K562 (cell line): ENCODE data around the gene NUBP2. TPM values are rescaled to one million over a fixed set of nuclear protein-coding genes. Genes with fewer than 3 reads are reported as not detected.

Source experiments
- ATAC-seq: fragments of 200-7000 bp; cut with Tn5 transposase; 3 replicates; pipeline ENCODE4 v1.9.1; 2020; ENCODE audit warnings: moderate library complexity
- BruUV-seq: library from RNA; stranded (reverse); fragments of 400-500 nt; replicated peaks from 2 replicates; lab custom pipeline; 2021; lab: Mats Ljungman, UMichigan
- CTCF ChIA-PET: fragments of 300-600 bp; formaldehyde crosslinking; extraction: SDS; loops from one replicate; lab custom pipeline; 2021; ENCODE audit warnings: low intra/inter-chr PET ratio; lab: Yijun Ruan, JAX
- POLR2A ChIA-PET: fragments of 300-600, 350-650 bp; sonication (Branson Sonifier 250); formaldehyde crosslinking; extraction: SDS; loops from one replicate; lab custom pipeline; 2021; ENCODE audit warnings: antibody characterized with exemption, inconsistent platforms; lab: Yijun Ruan, JAX
- DNase-seq, 4 experiments: peaks; one replicate each; pipeline versions ENCODE4 v3.0.0 to v3.0.0-alpha.2; 2011 to 2018; ENCODE audit warnings: low spot score in 3 of 4, mixed read lengths in 3 of 4; ENCODE audit errors: extremely low read depth in 1 of 4
- FAIRE-seq: peaks from 2 replicates; lab custom pipeline; 2011; peaks lifted over from hg19 to GRCh38; lab: Jason Lieb, UNC
- H2AFZ ChIP-seq: 2 replicates; pipeline ENCODE4 v1.6.0; 2011; ENCODE audit warnings: low read depth, low read length, control low read depth, inconsistent platforms
- H3K27ac ChIP-seq: fragments of 200-600 bp; 3 replicates; pipeline ENCODE4 v1.8.0; 2011; ENCODE audit warnings: low read depth, mild to moderate bottlenecking, control low read depth, inconsistent platforms, low read length, moderate library complexity, mixed read lengths; ENCODE audit errors: extremely low read depth
- H3K27me3 ChIP-seq, 2 experiments: fragments of 300-600 bp in 1 of 2; 2 replicates in 1 of 2; 3 replicates in 1 of 2; pipeline versions ENCODE4 v1.6.0 to v1.8.0; 2011; ENCODE audit warnings: inconsistent platforms in 2 of 2, low read length in 2 of 2, mild to moderate bottlenecking in 1 of 2, mixed read lengths in 1 of 2, moderate library complexity in 1 of 2; ENCODE audit not compliant: control insufficient read depth in 2 of 2, insufficient read depth in 2 of 2
- H3K36me3 ChIP-seq: fragments of 300-600 bp; 3 replicates; pipeline ENCODE4 v1.8.0; 2011; ENCODE audit warnings: mild to moderate bottlenecking, low read length, inconsistent platforms; ENCODE audit not compliant: control insufficient read depth, insufficient read depth
- H3K4me1 ChIP-seq, 2 experiments: fragments of 200-600 bp in 1 of 2; replicated peaks in 1 of 2; 2 replicates in 1 of 2; 3 replicates in 1 of 2; pipeline versions ENCODE4 v1.5.1 to v1.8.0; 2011; ENCODE audit warnings: inconsistent platforms in 2 of 2, low read length in 2 of 2, mild to moderate bottlenecking in 1 of 2, mixed read lengths in 1 of 2, moderate library complexity in 1 of 2; ENCODE audit not compliant: control insufficient read depth in 2 of 2, insufficient read depth in 2 of 2
- H3K4me2 ChIP-seq: 2 replicates; pipeline ENCODE4 v1.6.1; 2011; ENCODE audit warnings: low read length, control low read depth, inconsistent platforms, mixed read lengths; ENCODE audit not compliant: insufficient read depth
- H3K4me3 ChIP-seq: fragments of 200-600 bp; sonication (generic), shearing (Covaris generic); 2 replicates; pipeline ENCODE4 v1.5.1; 2016; ENCODE audit warnings: control low read depth, inconsistent platforms
- H3K79me2 ChIP-seq: fragments of 200-600 bp; 3 replicates; pipeline ENCODE4 v1.8.0; 2011; ENCODE audit warnings: low read length, inconsistent platforms; ENCODE audit not compliant: control insufficient read depth, insufficient read depth
- H3K9ac ChIP-seq, 2 experiments: 2 replicates each; pipeline versions ENCODE4 v1.6.0 to v1.6.1; 2011; ENCODE audit warnings: low read depth in 2 of 2, low read length in 2 of 2, control low read depth in 1 of 2, inconsistent platforms in 1 of 2, mild to moderate bottlenecking in 1 of 2, mixed read lengths in 1 of 2; ENCODE audit not compliant: insufficient read depth in 1 of 2
- H3K9me1 ChIP-seq: one replicate; pipeline ENCODE4 v1.6.0; 2011; ENCODE audit warnings: inconsistent platforms, mild to moderate bottlenecking, low read length, moderate library complexity; ENCODE audit not compliant: control insufficient read depth, insufficient read depth
- H3K9me3 ChIP-seq: replicated peaks from 2 replicates; pipeline ENCODE4 v1.5.1; 2011; ENCODE audit warnings: low read depth, low read length, inconsistent platforms; ENCODE audit not compliant: control insufficient read depth, insufficient read depth
- H4K20me1 ChIP-seq: replicated peaks from 2 replicates; pipeline ENCODE4 v1.6.1; 2011; ENCODE audit warnings: low read length, inconsistent platforms, mixed read lengths; ENCODE audit not compliant: control insufficient read depth, insufficient read depth
- CBX3 ChIP-seq, 2 experiments: IDR thresholded peaks; 1 replicate in 1 of 2; 2 replicates in 1 of 2; pipeline ENCODE4 v1.6.1; 2012; ENCODE audit warnings: inconsistent platforms in 2 of 2, low read length in 2 of 2, borderline replicate concordance in 1 of 2, control low read depth in 1 of 2
- CREB1 ChIP-seq, 2 experiments: sonication (generic) in 1 of 2; formaldehyde crosslinking in 1 of 2; IDR thresholded peaks; 2 replicates each; pipeline versions ENCODE4 v1.6.1 to v1.8.0; 2012 to 2022; ENCODE audit warnings: inconsistent platforms in 1 of 2, mild to moderate bottlenecking in 1 of 2, missing genetic modification reagents in 1 of 2, moderate library complexity in 1 of 2
- CREM ChIP-seq: IDR thresholded peaks from 2 replicates; pipeline ENCODE4 v1.6.1; 2014; ENCODE audit warnings: antibody characterized with exemption, low read depth
- EP400 ChIP-seq: fragments of 450-650 bp; IDR thresholded peaks from 2 replicates; pipeline ENCODE4 v1.6.1; 2017; ENCODE audit warnings: antibody characterized with exemption, mild to moderate bottlenecking, moderate library complexity
- NFIX ChIP-seq: fragments of 250-450 bp; sonication (Bioruptor Pico); IDR thresholded peaks from 2 replicates; pipeline ENCODE4 v1.4.0; 2020; ENCODE audit warnings: low read depth, mild to moderate bottlenecking, moderate library complexity
- NFRKB ChIP-seq: fragments of 450-650 bp; IDR thresholded peaks from 2 replicates; pipeline ENCODE4 v1.6.1; 2016; ENCODE audit warnings: low read depth
- NR2C2 ChIP-seq, 2 experiments: fragments of 200-800 bp in 1 of 2; sonication (Bioruptor generic) in 1 of 2; sonication (generic) in 1 of 2; formaldehyde crosslinking in 1 of 2; IDR thresholded peaks; 2 replicates each; pipeline versions ENCODE4 v1.6.1 to v1.8.0; 2016 to 2022; ENCODE audit warnings: mild to moderate bottlenecking in 1 of 2, missing compliant biosample characterization in 1 of 2, missing genetic modification characterization in 1 of 2, missing genetic modification reagents in 1 of 2
- TRIM28 ChIP-seq: fragments of 450-650 bp; IDR thresholded peaks from 2 replicates; pipeline ENCODE4 v1.6.1; 2017
- ZNF143 ChIP-seq: sonication (generic); formaldehyde crosslinking; IDR thresholded peaks from 2 replicates; pipeline ENCODE4 v1.9.0; 2022; ENCODE audit warnings: mild to moderate bottlenecking, missing genetic modification reagents
- WGBS: fragments of 100-300 bp; shearing (Covaris generic); methylation state at CpG from one replicate; pipeline ENCODE4 v1.1.6; 2016; ENCODE audit warnings: low coverage, mixed read lengths; ENCODE audit not compliant: insufficient coverage; ENCODE audit errors: missing lambda C conversion rate; 5-methylcytosine and 5-hydroxymethylcytosine counted together
- in situ Hi-C: fragments of 300-500 bp; cut with MboI; formaldehyde crosslinking; loops from 4 replicates; pipeline ENCODE4 v1.15.0; 2018; ENCODE audit warnings: inconsistent platforms, mixed read lengths
- intact Hi-C: fragments of 100-400 bp; cut with micrococcal nuclease; formaldehyde crosslinking; loops from 2 replicates; pipeline ENCODE4 v1.14.2; 2022
- polyA plus RNA-seq, 8 experiments: library from polyadenylated mRNA; depleted of rRNA in 4 of 8; stranded (reverse) in 5 of 8; unstranded in 3 of 8; fragments of >200 nt; fragmentation: Nextera tagmentation in 2 of 8; fragmentation: Illumina TruSeq in 1 of 8; extraction: Ambion mirVana in 2 of 8; extraction: Trizol in 1 of 8; gene quantifications; 2 replicates each; pipeline versions ENCODE4 v1.2.1 to v1.2.3, GENCODE V29; 2011 to 2014; ENCODE audit warnings: inconsistent platforms in 1 of 8, missing spikeins in 1 of 8
- total RNA-seq, 7 experiments: library from RNA; depleted of rRNA in 6 of 7; stranded (reverse); fragments of >200 nt in 6 of 7; fragmentation: Illumina TruSeq in 2 of 7; extraction: Trizol in 2 of 7; gene quantifications; 2 replicates each; pipeline versions ENCODE4 v1.2.1 to v1.2.3, GENCODE V29; 2011 to 2021; ENCODE audit warnings: low replicate concordance in 1 of 7
- TF ChIP-seq, protein P1 (sequence below): fragments of 250-450 bp; sonication (Bioruptor Pico); IDR thresholded peaks from 2 replicates; pipeline ENCODE4 v1.8.0; 2021; ENCODE audit warnings: moderate library complexity, mild to moderate bottlenecking, inconsistent platforms
- TF ChIP-seq, protein P2 (sequence below): fragments of 450-650 bp; IDR thresholded peaks from 2 replicates; pipeline ENCODE4 v1.6.1; 2018; ENCODE audit warnings: mild to moderate bottlenecking, low read depth; ENCODE audit not compliant: partially characterized antibody

Gene NUBP2
- total and polyA plus RNA-seq, 9 of the 15 experiments (the other 6 are each of a cell fraction or from before 2014, with no cell fraction given), result 1.8 to 115 (median 24.0) TPM

DNA sequence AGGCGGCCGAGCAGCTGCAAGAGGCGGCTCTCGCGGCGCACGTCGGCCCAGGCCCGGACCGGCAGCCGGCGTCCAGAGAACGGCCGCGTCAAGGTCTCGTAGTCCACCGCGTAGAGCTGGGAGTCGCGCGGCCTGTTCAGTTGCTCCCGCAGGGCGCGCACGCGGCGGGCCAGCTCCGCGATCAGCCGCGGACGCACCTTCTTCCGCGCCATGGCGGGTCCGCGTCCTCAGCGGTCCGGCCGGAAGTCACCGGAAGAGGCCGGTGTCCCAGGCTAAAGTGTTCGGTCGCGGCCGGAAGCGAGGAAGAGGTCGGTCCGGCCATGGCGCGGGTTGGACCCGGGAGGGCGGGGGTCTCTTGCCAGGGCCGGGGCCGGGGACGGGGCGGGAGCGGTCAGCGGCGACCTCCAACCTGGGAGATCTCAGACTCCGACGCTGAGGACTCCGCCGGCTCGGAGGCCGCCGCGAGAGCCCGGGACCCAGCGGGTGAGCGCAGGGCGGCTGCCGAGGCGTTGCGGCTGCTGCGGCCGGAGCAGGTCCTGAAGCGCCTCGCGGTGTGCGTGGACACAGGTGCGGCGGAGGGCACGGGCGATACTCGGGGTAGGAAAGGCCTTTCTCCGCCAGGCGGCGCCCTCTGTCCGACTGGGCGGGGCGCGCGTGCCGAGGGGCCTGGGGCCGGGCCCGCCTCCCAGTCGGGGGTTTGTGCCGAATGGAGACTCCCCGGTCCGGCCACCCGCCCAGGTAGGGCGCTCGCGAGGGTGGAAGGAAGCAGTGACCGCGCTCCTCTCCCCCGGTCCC lies 9.7 kb upstream of the NUBP2 start, which contains the start of gene MRPS34 (continued):
- TF ChIP-seq NR2C2 (CRISPR knock-in tag; IDR thresholded peaks at IDR 0.05), result peak; percentile 80
- TF ChIP-seq NR2C2 (tag; IDR thresholded peaks at IDR 0.05), result peak; percentile 79
- TF ChIP-seq CREB1 (IDR thresholded peaks at IDR 0.05), result no peak; the same call in 1 of the 2 replicates
- TF ChIP-seq CREB1 (CRISPR knock-in tag; IDR thresholded peaks at IDR 0.05), result peak; percentile 49; the same call in 1 of the 2 replicates
- TF ChIP-seq CREM, result peak; percentile 84
- TF ChIP-seq NFRKB, result peak; percentile 84
- no peak for TF ChIP-seq ZNF143 (CRISPR knock-in tag)

DNA sequence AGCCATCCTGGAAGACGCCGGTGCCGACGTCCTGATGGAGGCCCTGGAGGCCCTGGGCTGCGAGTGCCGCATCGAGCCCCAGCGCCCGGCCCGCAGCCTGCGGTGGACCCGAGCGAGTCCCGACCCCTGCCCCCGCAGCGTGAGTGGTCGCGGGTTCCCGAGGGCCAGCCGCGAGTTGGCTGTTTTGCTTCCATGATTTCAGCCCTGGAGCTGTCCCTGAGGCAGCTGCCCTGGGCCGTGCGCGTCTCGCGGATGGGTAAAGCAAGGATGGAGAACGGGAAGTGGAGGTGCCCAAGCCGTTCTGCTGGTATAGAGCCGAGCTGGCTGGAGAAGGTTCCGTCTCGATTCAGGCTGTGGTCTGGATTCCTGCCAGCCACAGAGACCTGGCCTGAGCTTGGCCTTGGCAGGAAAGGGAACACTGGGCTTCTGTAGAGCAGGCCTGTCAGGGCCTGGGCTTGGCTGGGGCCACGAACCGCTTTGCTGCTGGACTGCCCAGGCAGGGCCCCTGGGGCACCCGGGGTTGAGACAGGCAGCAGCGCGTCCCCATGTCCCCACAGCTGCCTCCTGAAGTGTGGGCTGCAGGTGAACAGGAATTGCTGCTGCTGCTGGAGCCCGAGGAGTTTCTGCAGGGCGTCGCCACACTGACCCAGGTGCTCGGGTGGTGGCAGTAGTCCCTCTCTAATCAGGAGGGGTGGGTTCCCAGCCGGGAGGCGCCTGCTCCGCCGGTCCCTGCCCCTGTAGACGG lies 8.9 kb upstream of the NUBP2 start:
- POLR2A ChIA-PET, result interaction anchor here (0.6 to 4.3 kb wide), 6 partner anchors 8 to 191 kb away, joined by 3 to 35 read pairs (median 4); partner anchors contain the start of genes NUBP2, RPS2 and SPSB3
- intact Hi-C loops, result no loop called here
- TF ChIP-seq TRIM28 (no peak), CBX3 (IDR thresholded peaks at IDR 0.05; ENCODE audit: borderline replicate concordance in 1 of 2, low read length in 2 of 2) (no peak), EP400 (no peak), NFIX (CRISPR knock-in tag) (no peak)
- TF ChIP-seq, protein P1, sequence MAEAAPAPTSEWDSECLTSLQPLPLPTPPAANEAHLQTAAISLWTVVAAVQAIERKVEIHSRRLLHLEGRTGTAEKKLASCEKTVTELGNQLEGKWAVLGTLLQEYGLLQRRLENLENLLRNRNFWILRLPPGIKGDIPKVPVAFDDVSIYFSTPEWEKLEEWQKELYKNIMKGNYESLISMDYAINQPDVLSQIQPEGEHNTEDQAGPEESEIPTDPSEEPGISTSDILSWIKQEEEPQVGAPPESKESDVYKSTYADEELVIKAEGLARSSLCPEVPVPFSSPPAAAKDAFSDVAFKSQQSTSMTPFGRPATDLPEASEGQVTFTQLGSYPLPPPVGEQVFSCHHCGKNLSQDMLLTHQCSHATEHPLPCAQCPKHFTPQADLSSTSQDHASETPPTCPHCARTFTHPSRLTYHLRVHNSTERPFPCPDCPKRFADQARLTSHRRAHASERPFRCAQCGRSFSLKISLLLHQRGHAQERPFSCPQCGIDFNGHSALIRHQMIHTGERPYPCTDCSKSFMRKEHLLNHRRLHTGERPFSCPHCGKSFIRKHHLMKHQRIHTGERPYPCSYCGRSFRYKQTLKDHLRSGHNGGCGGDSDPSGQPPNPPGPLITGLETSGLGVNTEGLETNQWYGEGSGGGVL (CRISPR knock-in tag), result no peak
- TF ChIP-seq, protein P2, sequence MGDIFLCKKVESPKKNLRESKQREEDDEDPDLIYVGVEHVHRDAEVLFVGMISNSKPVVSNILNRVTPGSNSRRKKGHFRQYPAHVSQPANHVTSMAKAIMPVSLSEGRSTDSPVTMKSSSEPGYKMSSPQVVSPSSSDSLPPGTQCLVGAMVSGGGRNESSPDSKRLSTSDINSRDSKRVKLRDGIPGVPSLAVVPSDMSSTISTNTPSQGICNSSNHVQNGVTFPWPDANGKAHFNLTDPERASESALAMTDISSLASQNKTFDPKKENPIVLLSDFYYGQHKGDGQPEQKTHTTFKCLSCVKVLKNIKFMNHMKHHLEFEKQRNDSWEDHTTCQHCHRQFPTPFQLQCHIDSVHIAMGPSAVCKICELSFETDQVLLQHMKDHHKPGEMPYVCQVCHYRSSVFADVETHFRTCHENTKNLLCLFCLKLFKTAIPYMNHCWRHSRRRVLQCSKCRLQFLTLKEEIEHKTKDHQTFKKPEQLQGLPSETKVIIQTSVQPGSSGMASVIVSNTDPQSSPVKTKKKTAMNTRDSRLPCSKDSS, result no peak

More for the DNA sequence above, 8.9 kb upstream of the NUBP2 start:
- no peaks in the 10 kb centered on the region for H3K27me3 ChIP-seq
- peaks cover 20 to 97% of the 10 kb centered on the region in 2 experiments; a peak in 4 of 5 replicates for H3K4me1 ChIP-seq
- peak overlapping the region; percentile 81 for H2AFZ ChIP-seq
- WGBS, result 23% methylated on average over 35 of the region's 45 CpGs
- H3K9me3 ChIP-seq, result no peaks in the 10 kb centered on the region
- ATAC-seq (no peak), FAIRE-seq (peak; percentile 48), DNase-seq (no peak)
- H3K4me2 ChIP-seq, result peak overlapping the region; percentile 98
- peaks cover 63% of the 10 kb centered on the region; the same call in 2 of the 3 replicates for H3K36me3 ChIP-seq
- H3K27ac ChIP-seq, result peak overlapping the region; percentile 96
- CTCF ChIA-PET, result interaction anchor here (0.5 to 2.6 kb wide), 3 partner anchors 39 to 156 kb away, joined by 3 to 8 read pairs (median 4); no protein-coding TSS in a partner anchor
- no TSS peak for BruUV-seq
- peaks cover 8% of the 10 kb centered on the region; the same call in 1 of the 2 replicates for H4K20me1 ChIP-seq
- peaks cover 2% of the 10 kb centered on the region for H3K9me1 ChIP-seq
- H3K79me2 ChIP-seq, result peaks cover 51% of the 10 kb centered on the region
- in situ Hi-C loops, result no loop called here
- peak overlapping the region; percentile 96 for H3K4me3 ChIP-seq
- H3K9ac ChIP-seq, result peak overlapping the region; percentile 93 to 95; a peak in 3 of 4 replicates
